Fibroblast of mammary gland (primary cell): ENCODE measurements around the gene COL26A1.

ENCODE experiments used
- DNase-seq: peaks from one replicate; pipeline ENCODE4 v3.0.0-alpha.2; 2010; ENCODE audit warnings: low read depth
- H3K4me3 ChIP-seq: 2 replicates; pipeline ENCODE4 v1.5.1; 2011; ENCODE audit warnings: low read depth, mild to moderate bottlenecking, low read length, moderate library complexity; ENCODE audit not compliant: control insufficient read depth
- TF ChIP-seq, protein P1 (sequence below): conservative IDR thresholded peaks from 2 replicates; pipeline ENCODE4 v1.5.1; 2011; ENCODE audit warnings: low read depth, low read length, inconsistent platforms; ENCODE audit not compliant: control insufficient read depth, insufficient read depth

Gene COL26A1

DNA sequence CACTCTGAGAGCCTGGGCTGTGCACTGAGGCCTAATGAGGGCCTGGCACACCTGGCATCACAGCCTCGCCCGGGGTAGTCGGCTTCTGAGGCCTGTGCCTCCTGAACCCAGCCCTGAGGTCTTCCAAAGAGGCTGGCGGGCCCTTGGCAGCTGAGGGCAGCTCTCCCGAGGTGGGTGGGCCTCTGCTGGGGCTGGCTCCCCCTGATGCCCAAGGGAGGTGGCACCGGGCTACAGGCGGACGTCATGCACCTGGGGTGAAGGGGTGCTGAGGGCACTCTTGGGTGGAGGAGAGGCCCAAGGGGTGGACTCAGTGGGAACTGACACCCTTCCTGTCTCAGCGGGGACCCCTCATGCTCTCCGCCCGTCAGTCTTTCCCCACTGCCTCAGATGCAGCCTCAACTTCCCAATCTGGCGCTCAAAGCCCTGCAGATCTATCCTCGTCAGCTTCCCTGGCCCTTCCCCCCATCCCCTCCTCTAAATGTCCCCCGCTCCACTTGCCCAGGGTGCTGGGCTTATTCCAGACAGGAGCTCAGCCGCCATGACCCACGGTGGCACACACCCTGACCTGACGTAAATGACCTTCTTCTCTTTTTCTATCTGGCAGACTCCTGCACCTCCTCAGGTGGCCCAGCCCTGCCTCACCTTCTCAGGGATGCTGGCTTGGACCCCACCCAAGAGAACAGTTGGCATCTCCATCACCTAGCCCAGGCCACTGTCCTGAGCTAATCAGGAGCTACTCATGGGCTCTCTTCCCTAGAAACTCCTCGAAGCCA is 228.2 kb downstream of the COL26A1 start:
- TF ChIP-seq, protein P1, sequence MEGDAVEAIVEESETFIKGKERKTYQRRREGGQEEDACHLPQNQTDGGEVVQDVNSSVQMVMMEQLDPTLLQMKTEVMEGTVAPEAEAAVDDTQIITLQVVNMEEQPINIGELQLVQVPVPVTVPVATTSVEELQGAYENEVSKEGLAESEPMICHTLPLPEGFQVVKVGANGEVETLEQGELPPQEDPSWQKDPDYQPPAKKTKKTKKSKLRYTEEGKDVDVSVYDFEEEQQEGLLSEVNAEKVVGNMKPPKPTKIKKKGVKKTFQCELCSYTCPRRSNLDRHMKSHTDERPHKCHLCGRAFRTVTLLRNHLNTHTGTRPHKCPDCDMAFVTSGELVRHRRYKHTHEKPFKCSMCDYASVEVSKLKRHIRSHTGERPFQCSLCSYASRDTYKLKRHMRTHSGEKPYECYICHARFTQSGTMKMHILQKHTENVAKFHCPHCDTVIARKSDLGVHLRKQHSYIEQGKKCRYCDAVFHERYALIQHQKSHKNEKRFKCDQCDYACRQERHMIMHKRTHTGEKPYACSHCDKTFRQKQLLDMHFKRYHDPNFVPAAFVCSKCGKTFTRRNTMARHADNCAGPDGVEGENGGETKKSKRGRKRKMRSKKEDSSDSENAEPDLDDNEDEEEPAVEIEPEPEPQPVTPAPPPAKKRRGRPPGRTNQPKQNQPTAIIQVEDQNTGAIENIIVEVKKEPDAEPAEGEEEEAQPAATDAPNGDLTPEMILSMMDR = no peak
- DNase-seq = no peak
- H3K4me3 ChIP-seq = no peak overlapping the region

DNA sequence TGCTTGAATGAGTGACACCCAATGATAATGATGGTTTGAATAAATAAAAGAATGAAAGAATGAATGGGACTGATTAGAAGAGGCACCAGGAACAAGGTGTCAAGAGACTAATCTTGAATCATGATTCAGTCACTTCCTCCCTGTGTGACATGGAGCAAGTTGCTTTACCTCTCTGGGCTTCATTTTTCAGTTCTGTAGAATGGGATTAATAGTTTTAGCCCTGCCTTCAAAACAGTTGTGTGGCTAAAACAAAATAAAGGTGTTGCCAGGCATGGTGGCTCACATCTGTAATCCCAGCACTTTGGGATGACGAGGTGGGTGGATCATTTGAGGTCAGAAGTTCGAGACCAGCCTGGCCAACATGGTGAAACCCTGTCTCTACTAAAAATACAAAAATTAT is 228.8 kb downstream of the COL26A1 start:
- no peak overlapping the region for H3K4me3 ChIP-seq
- no peak for DNase-seq
- TF ChIP-seq, protein P1 = no peak

GRCh38 chr7:101593556-101593955 is 230.9 kb downstream of the COL26A1 start:
- DNase-seq = no peak
- TF ChIP-seq, protein P1 = no peak
- no peak overlapping the region for H3K4me3 ChIP-seq

- TF ChIP-seq, protein P1 = no peak
- no peak overlapping the region for H3K4me3 ChIP-seq
- DNase-seq = no peak
These were observed 232.1 kb downstream of the COL26A1 start for GRCh38 chr7:101594790-101595189.

- H3K4me3 ChIP-seq = no peak overlapping the region
- no peak for DNase-seq
- TF ChIP-seq, protein P1 = no peak
These were observed 232.6 kb downstream of the COL26A1 start for GRCh38 chr7:101595246-101595645.

GRCh38 chr7:101595766-101596537 is 233.3 kb downstream of the COL26A1 start:
- H3K4me3 ChIP-seq = no peak overlapping the region
- TF ChIP-seq, protein P1 = no peak
- DNase-seq = no peak
